Urinary bladder (tissue), 4 donors: ENCODE measurements around the gene MGST3. TPM values are rescaled to one million over a fixed set of nuclear protein-coding genes. Genes with fewer than 3 reads are reported as not detected.
"Not testable (repeated sequence)": the region's sequence is repeated elsewhere in the genome, so short reads cannot be mapped to it uniquely, and the experiment has no call there.

ENCODE experiments used
- DNase-seq: peaks from one replicate; pipeline ENCODE4 v3.0.0-alpha.2; 2015; ENCODE audit errors: extremely low spot score
- H3K27ac ChIP-seq: one replicate; pipeline ENCODE4 v1.5.1; 2013; ENCODE audit warnings: low read depth, mild to moderate bottlenecking, moderate library complexity
- H3K36me3 ChIP-seq: one replicate; pipeline ENCODE4 v1.6.1; 2013; ENCODE audit warnings: mild to moderate bottlenecking, moderate library complexity; ENCODE audit not compliant: insufficient read depth
- H3K4me1 ChIP-seq: one replicate; pipeline ENCODE4 v1.6.1; 2013; ENCODE audit warnings: mild to moderate bottlenecking, moderate library complexity; ENCODE audit not compliant: insufficient read depth
- H3K4me3 ChIP-seq: one replicate; pipeline ENCODE4 v1.5.1; 2013; ENCODE audit warnings: low read depth, low read length
- WGBS: extraction: QIAGEN DNeasy Blood & Tissue Kit; methylation state at CpG from one replicate; pipeline ENCODE4 v1.1.7; 2013; 5-methylcytosine and 5-hydroxymethylcytosine counted together
- polyA plus RNA-seq: library from polyadenylated mRNA; stranded (reverse); fragments of 200-250 nt; gene quantifications from one replicate; pipeline ENCODE4 v1.2.3, GENCODE V29; 2013
- total RNA-seq: library from RNA; depleted of rRNA; stranded (reverse); fragments of >200 nt; gene quantifications from one replicate; pipeline ENCODE4 v1.2.3, GENCODE V29; 2014
- donor health status: healthy with polysubstance abuse.
- donor health status: healthy.

MGST3 gene
- total RNA-seq (166 TPM), polyA plus RNA-seq (208 TPM)

- H3K4me3 ChIP-seq, result peak within 1 kb of the TSS; percentile 89
- H3K36me3 ChIP-seq, result no peaks in the 10 kb centered on the region
- peaks cover 1% of the 10 kb centered on the region for H3K4me1 ChIP-seq
- whole genome bisulfite sequencing, result under 1% methylated on average over 56 of the region's 56 CpGs
- peak; percentile 94 for DNase-seq
- H3K27ac ChIP-seq, result peak within 1 kb of the TSS; percentile 81
Measured at GRCh38 chr1:165630629-165631341, at the start of gene MGST3. Gene MGST3, plus strand, starts transcription at chr1:165631234. Its CDS starts 18,614 bp downstream, at chr1:165649848.

- Histone ChIP-seq H3K4me1 (no peaks in the 10 kb centered on the region), H3K36me3 (no peaks in the 10 kb centered on the region), H3K4me3 (no peak overlapping the region), H3K27ac (no peak overlapping the region)
- no peak for DNase-seq
- 98% methylated on average over 25 of the region's 25 CpGs for WGBS
Measured at GRCh38 chr1:165581926-165582325, 49.1 kb upstream of the MGST3 start.

GRCh38 chr1:165586398-165586797 is 44.6 kb upstream of the MGST3 start:
- Histone ChIP-seq H3K27ac (no peak overlapping the region), H3K4me1 (no peaks in the 10 kb centered on the region), H3K36me3 (no peaks in the 10 kb centered on the region), H3K4me3 (no peak overlapping the region)
- DNase-seq, result no peak
- 33% methylated on average over 3 of the region's 3 CpGs for WGBS

GRCh38 chr1:165591391-165591790 is 39.6 kb upstream of the MGST3 start:
- not testable (repeated sequence) for H3K27ac ChIP-seq, DNase-seq, H3K36me3 ChIP-seq, H3K4me1 ChIP-seq, H3K4me3 ChIP-seq
- 72% methylated on average over 4 of the region's 4 CpGs for WGBS

GRCh38 chr1:165592945-165593823 is 37.9 kb upstream of the MGST3 start:
- Histone ChIP-seq H3K4me1 (no peaks in the 10 kb centered on the region), H3K36me3 (no peaks in the 10 kb centered on the region), H3K4me3 (no peak overlapping the region), H3K27ac (no peak overlapping the region)
- WGBS, result 5% methylated on average over 10 of the region's 10 CpGs
- DNase-seq, result peak; percentile 59

GRCh38 chr1:165595246-165595938 is 35.6 kb upstream of the MGST3 start:
- DNase-seq, result no peak
- no peaks in the 10 kb centered on the region for H3K4me1 ChIP-seq
- H3K36me3 ChIP-seq, result no peaks in the 10 kb centered on the region
- H3K27ac ChIP-seq, result no peak overlapping the region
- WGBS, result 20% methylated on average over 1 of the region's 1 CpG
- no peak overlapping the region for H3K4me3 ChIP-seq

GRCh38 chr1:165597883-165598675 is 33.0 kb upstream of the MGST3 start:
- WGBS, result under 1% methylated on average over 38 of the region's 38 CpGs
- peak overlapping the region; percentile 43 for H3K4me3 ChIP-seq
- DNase-seq, result peak; percentile 96
- no peak overlapping the region for H3K27ac ChIP-seq
- no peaks in the 10 kb centered on the region for H3K4me1 ChIP-seq
- H3K36me3 ChIP-seq, result no peaks in the 10 kb centered on the region

- Histone ChIP-seq H3K27ac (no peak overlapping the region), H3K4me3 (peak overlapping the region; percentile 43), H3K4me1 (no peaks in the 10 kb centered on the region), H3K36me3 (no peaks in the 10 kb centered on the region)
- WGBS, result 15% methylated on average over 3 of the region's 3 CpGs
- no peak for DNase-seq
Measured at GRCh38 chr1:165598676-165599059, 32.4 kb upstream of the MGST3 start.

- Histone ChIP-seq H3K27ac (no peak overlapping the region), H3K4me3 (no peak overlapping the region), H3K4me1 (no peaks in the 10 kb centered on the region), H3K36me3 (no peaks in the 10 kb centered on the region)
- 64% methylated on average over 4 of the region's 4 CpGs for WGBS
- DNase-seq, result no peak
Measured at GRCh38 chr1:165600793-165601192, 30.2 kb upstream of the MGST3 start.

- H3K36me3 ChIP-seq, result no peaks in the 10 kb centered on the region
- no peak overlapping the region for H3K27ac ChIP-seq
- 79% methylated on average over 2 of the region's 2 CpGs for WGBS
- DNase-seq, result no peak
- H3K4me3 ChIP-seq, result no peak overlapping the region
- no peaks in the 10 kb centered on the region for H3K4me1 ChIP-seq
Measured at GRCh38 chr1:165603810-165604209, 27.2 kb upstream of the MGST3 start.

- no peak overlapping the region for H3K4me3 ChIP-seq
- 83% methylated on average over 4 of the region's 4 CpGs for WGBS
- H3K27ac ChIP-seq, result no peak overlapping the region
- DNase-seq, result no peak
- H3K4me1 ChIP-seq, result no peaks in the 10 kb centered on the region
- no peaks in the 10 kb centered on the region for H3K36me3 ChIP-seq
Measured at GRCh38 chr1:165605246-165605645, 25.8 kb upstream of the MGST3 start.

- WGBS, result 84% methylated on average over 12 of the region's 12 CpGs
- not testable (repeated sequence) for H3K27ac ChIP-seq, H3K4me3 ChIP-seq, H3K36me3 ChIP-seq, DNase-seq, H3K4me1 ChIP-seq
Measured at GRCh38 chr1:165606676-165607075, 24.4 kb upstream of the MGST3 start.

GRCh38 chr1:165610866-165611265 is 20.2 kb upstream of the MGST3 start:
- Histone ChIP-seq H3K4me1 (no peaks in the 10 kb centered on the region), H3K4me3 (no peak overlapping the region), H3K27ac (no peak overlapping the region), H3K36me3 (no peaks in the 10 kb centered on the region)
- no peak for DNase-seq
- WGBS, result 48% methylated on average over 1 of the region's 1 CpG
